ENCODE results near the gene AK1. TPM values are rescaled to one million over a fixed set of nuclear protein-coding genes. Genes with fewer than 3 reads are reported as not detected.

The AK1 gene
- total RNA-seq, 4 donors from 2014 or later: 14.2 to 35.6 (median 19.1) TPM

- no peak for TF ChIP-seq CTCF (IDR thresholded peaks at IDR 0.05; ENCODE audit: low read depth)
Measured at GRCh38 chr9:127868278-127868902, 9.1 kb downstream of the AK1 start.

- no peak for TF ChIP-seq CTCF (IDR thresholded peaks at IDR 0.05; ENCODE audit: low read depth)
Measured at GRCh38 chr9:127867356-127868277, 9.9 kb downstream of the AK1 start.

GRCh38 chr9:127866535-127866934, 10.9 kb downstream of the AK1 start:
- TF ChIP-seq CTCF (IDR thresholded peaks at IDR 0.05; ENCODE audit: low read depth): no peak

- TF ChIP-seq CTCF (IDR thresholded peaks at IDR 0.05; ENCODE audit: low read depth): no peak
Measured at GRCh38 chr9:127865645-127866464, 11.6 kb downstream of the AK1 start.

- no peak for TF ChIP-seq CTCF (IDR thresholded peaks at IDR 0.05; ENCODE audit: low read depth)
Measured at GRCh38 chr9:127863191-127863621, 14.3 kb downstream of the AK1 start.

- no peak for TF ChIP-seq CTCF (IDR thresholded peaks at IDR 0.05; ENCODE audit: low read depth)
Measured at GRCh38 chr9:127862075-127863011, 15.1 kb downstream of the AK1 start.

Data from subcutaneous adipose tissue (tissue), 4 donors.